Subcutaneous abdominal adipose tissue (tissue), 5 donors: ENCODE data around the gene SMYD4.
"Not testable (repeated sequence)": the region's sequence is repeated elsewhere in the genome, so short reads cannot be mapped to it uniquely, and the experiment has no call there.

Experiments used
- H3K27ac ChIP-seq: one replicate; pipeline ENCODE4 v1.7.0; 2013; ENCODE audit warnings: low read depth, mild to moderate bottlenecking, inconsistent platforms, low read length, moderate library complexity
- H3K27me3 ChIP-seq, 5 donors: one replicate each; pipeline ENCODE4 v1.7.0; 2013; ENCODE audit warnings: low read length in 5 of 5, inconsistent platforms in 1 of 5; ENCODE audit not compliant: control insufficient read depth in 5 of 5, insufficient read depth in 4 of 5
- H3K36me3 ChIP-seq, 5 donors: one replicate each; pipeline ENCODE4 v1.7.0; 2013; ENCODE audit warnings: low read length in 5 of 5; ENCODE audit not compliant: control insufficient read depth in 5 of 5, insufficient read depth in 5 of 5
- H3K4me1 ChIP-seq, 5 donors: one replicate each; pipeline ENCODE4 v1.7.0; 2013; ENCODE audit warnings: low read length in 5 of 5, mild to moderate bottlenecking in 3 of 5, moderate library complexity in 1 of 5; ENCODE audit not compliant: control insufficient read depth in 5 of 5, insufficient read depth in 5 of 5
- H3K4me3 ChIP-seq, 5 donors: one replicate each; pipeline ENCODE4 v1.7.0; 2013; ENCODE audit warnings: low read length in 5 of 5, low read depth in 1 of 5
- H3K9ac ChIP-seq, 5 donors: one replicate each; pipeline ENCODE4 v1.7.0; 2013; ENCODE audit warnings: low read length in 5 of 5, mild to moderate bottlenecking in 4 of 5, moderate library complexity in 3 of 5
- H3K9me3 ChIP-seq, 5 donors: one replicate each; pipeline ENCODE4 v1.7.0; 2013; ENCODE audit warnings: low read length in 5 of 5; ENCODE audit not compliant: control insufficient read depth in 5 of 5
- donor health status: healthy.
- donor health status: healthy.
- donor health status: healthy.
- donor health status: healthy.
- donor health status: healthy.

Gene SMYD4

GRCh38 chr17:1830288-1830687 is 586 bp upstream of the SMYD4 start:
- no peaks in the 10 kb centered on the region for H3K27me3 ChIP-seq
- peaks cover 0 to 25% (median 6%) of the 10 kb centered on the region in 5 donors for H3K36me3 ChIP-seq
- peaks cover 4 to 23% (median 15%) of the 10 kb centered on the region in 5 donors for H3K4me1 ChIP-seq
- H3K9me3 ChIP-seq, result no peaks in the 10 kb centered on the region
- peak overlapping the region; percentile 81 to 90 (median 89) for H3K4me3 ChIP-seq
- peak overlapping the region; percentile 2 to 83 (median 74) for H3K9ac ChIP-seq
- peak overlapping the region; percentile 42 for H3K27ac ChIP-seq

- peak overlapping the region; percentile 42 for H3K27ac ChIP-seq
- H3K4me1 ChIP-seq, result peaks cover 4 to 19% (median 15%) of the 10 kb centered on the region in 5 donors
- H3K9ac ChIP-seq, result peak overlapping the region; percentile 30 to 75 (median 73)
- H3K9me3 ChIP-seq, result no peaks in the 10 kb centered on the region
- no peaks in the 10 kb centered on the region for H3K27me3 ChIP-seq
- peak overlapping the region; percentile 83 to 92 (median 90) for H3K4me3 ChIP-seq
- peaks cover 0 to 31% (median 5%) of the 10 kb centered on the region in 5 donors for H3K36me3 ChIP-seq
Measured at GRCh38 chr17:1829216-1829591, 498 bp downstream of the SMYD4 start.

GRCh38 chr17:1820528-1821252 is 9.0 kb downstream of the SMYD4 start:
- no peak overlapping the region for H3K9ac ChIP-seq
- no peak overlapping the region for H3K4me3 ChIP-seq
- H3K4me1 ChIP-seq, result peaks cover 0 to 10% (median 2%) of the 10 kb centered on the region in 5 donors
- H3K27me3 ChIP-seq, result no peaks in the 10 kb centered on the region
- H3K9me3 ChIP-seq, result no peaks in the 10 kb centered on the region
- H3K27ac ChIP-seq, result no peak overlapping the region
- H3K36me3 ChIP-seq, result peaks cover 0 to 9% (median 2%) of the 10 kb centered on the region in 5 donors

- no peak overlapping the region for H3K27ac ChIP-seq
- peaks cover 0 to 20% (median 12%) of the 10 kb centered on the region in 5 donors for H3K36me3 ChIP-seq
- no peaks in the 10 kb centered on the region for H3K9me3 ChIP-seq
Measured at GRCh38 chr17:1813088-1813487, 16.6 kb downstream of the SMYD4 start.

GRCh38 chr17:1810450-1811103 is 19.1 kb downstream of the SMYD4 start:
- Histone ChIP-seq H3K4me3 (no peak overlapping the region), H3K9me3 (no peaks in the 10 kb centered on the region), H3K36me3 (peaks cover 0 to 20% (median 12%) of the 10 kb centered on the region in 5 donors), H3K9ac (no peak overlapping the region), H3K27me3 (no peaks in the 10 kb centered on the region), H3K4me1 (no peaks in the 10 kb centered on the region), H3K27ac (no peak overlapping the region)

More at GRCh38 chr17:1813088-1813487, 16.6 kb downstream of the SMYD4 start:
- H3K27me3 ChIP-seq, result no peaks in the 10 kb centered on the region
- no peaks in the 10 kb centered on the region for H3K4me1 ChIP-seq
- no peak overlapping the region for H3K4me3 ChIP-seq
- no peak overlapping the region for H3K9ac ChIP-seq

- not testable (repeated sequence) for H3K27ac ChIP-seq, H3K4me3 ChIP-seq, H3K27me3 ChIP-seq, H3K9me3 ChIP-seq, H3K4me1 ChIP-seq, H3K9ac ChIP-seq
- H3K36me3 ChIP-seq, result peaks cover 0 to 20% (median 12%) of the 10 kb centered on the region in 5 donors
Measured at GRCh38 chr17:1809815-1810214, 19.9 kb downstream of the SMYD4 start.

GRCh38 chr17:1808644-1809043 is 21.1 kb downstream of the SMYD4 start:
- H3K27ac ChIP-seq, result no peak overlapping the region
- peaks cover 3 to 32% (median 20%) of the 10 kb centered on the region in 5 donors for H3K36me3 ChIP-seq
- no peak overlapping the region for H3K4me3 ChIP-seq
- H3K9me3 ChIP-seq, result no peaks in the 10 kb centered on the region
- H3K27me3 ChIP-seq, result no peaks in the 10 kb centered on the region
- no peak overlapping the region for H3K9ac ChIP-seq
- H3K4me1 ChIP-seq, result no peaks in the 10 kb centered on the region

- Histone ChIP-seq H3K27me3 (no peaks in the 10 kb centered on the region), H3K9ac (no peak overlapping the region), H3K36me3 (peaks cover 3 to 37% (median 20%) of the 10 kb centered on the region in 5 donors), H3K27ac (no peak overlapping the region), H3K9me3 (no peaks in the 10 kb centered on the region), H3K4me3 (no peak overlapping the region), H3K4me1 (peaks cover 0 to 5% (median 3%) of the 10 kb centered on the region in 5 donors)
Measured at GRCh38 chr17:1807890-1808289, 21.8 kb downstream of the SMYD4 start.

- Histone ChIP-seq H3K9me3 (no peaks in the 10 kb centered on the region), H3K27me3 (no peaks in the 10 kb centered on the region), H3K27ac (no peak overlapping the region), H3K9ac (no peak overlapping the region), H3K36me3 (peaks cover 3 to 30% (median 15%) of the 10 kb centered on the region in 5 donors), H3K4me1 (peaks cover 0 to 26% (median 14%) of the 10 kb centered on the region in 5 donors), H3K4me3 (no peak overlapping the region)
Measured at GRCh38 chr17:1803280-1803679, 26.4 kb downstream of the SMYD4 start.

- H3K9ac ChIP-seq, result no peak overlapping the region
- H3K4me1 ChIP-seq, result peaks cover 0 to 26% (median 15%) of the 10 kb centered on the region in 5 donors
- H3K4me3 ChIP-seq, result no peak overlapping the region
- H3K27me3 ChIP-seq, result no peaks in the 10 kb centered on the region
- H3K27ac ChIP-seq, result peak overlapping the region; percentile 41
- H3K36me3 ChIP-seq, result peaks cover 3 to 30% (median 15%) of the 10 kb centered on the region in 5 donors
- no peaks in the 10 kb centered on the region for H3K9me3 ChIP-seq
Measured at GRCh38 chr17:1802429-1802828, 27.3 kb downstream of the SMYD4 start.
